ENCODE results near the gene UBE2J2.
"Not testable (repeated sequence)": the region's sequence is repeated elsewhere in the genome, so short reads cannot be mapped to it uniquely, and the experiment has no call there.

Gene UBE2J2

DNA sequence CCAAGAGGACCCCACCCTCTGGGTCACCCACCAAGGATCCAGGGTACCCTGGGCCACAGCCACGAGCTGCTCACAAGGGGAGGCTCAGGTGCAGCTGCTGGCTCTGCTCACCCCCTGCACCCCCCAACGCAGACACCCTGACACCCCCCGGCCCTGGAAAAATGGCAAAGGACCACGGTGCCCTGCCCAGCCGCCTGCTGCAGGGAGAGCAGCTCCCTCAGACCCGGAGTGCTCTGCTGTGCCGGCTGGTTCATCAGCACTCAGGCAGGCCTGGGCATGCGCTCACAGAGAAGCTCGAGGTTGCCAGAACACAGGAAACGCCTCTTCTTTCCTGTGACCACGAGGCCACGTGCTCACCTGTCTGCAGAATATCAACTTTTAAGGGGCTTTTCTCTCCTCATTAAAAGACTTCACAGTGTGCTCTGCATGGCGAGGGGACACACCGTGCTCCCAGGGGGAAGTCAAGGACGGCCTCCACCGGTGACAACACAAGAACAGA is 22.8 kb downstream of the UBE2J2 start:
- Histone ChIP-seq H3K4me1 (ENCODE audit: low read depth, poor library complexity, severe bottlenecking) (no peaks in the 10 kb centered on the region), H3K9ac (no peak overlapping the region), H3K79me2 (ENCODE audit: insufficient read depth, low read depth) (no peaks in the 10 kb centered on the region), H3K27ac (no peak overlapping the region), H3K4me3 (IDR thresholded peaks at IDR 0.05; ENCODE audit: insufficient read depth, low read depth, low read length) (no peak overlapping the region), H4K20me1 (ENCODE audit: insufficient read depth) (no peaks in the 10 kb centered on the region), H3K36me3 (ENCODE audit: insufficient read depth) (no peaks in the 10 kb centered on the region), H3K27me3 (ENCODE audit: insufficient read depth, low read depth) (peaks cover 9% of the 10 kb centered on the region; the same call in 1 of the 2 replicates), H2AFZ (ENCODE audit: low read depth) (no peak overlapping the region), H3K4me2 (no peak overlapping the region)
- TF ChIP-seq, protein P1, sequence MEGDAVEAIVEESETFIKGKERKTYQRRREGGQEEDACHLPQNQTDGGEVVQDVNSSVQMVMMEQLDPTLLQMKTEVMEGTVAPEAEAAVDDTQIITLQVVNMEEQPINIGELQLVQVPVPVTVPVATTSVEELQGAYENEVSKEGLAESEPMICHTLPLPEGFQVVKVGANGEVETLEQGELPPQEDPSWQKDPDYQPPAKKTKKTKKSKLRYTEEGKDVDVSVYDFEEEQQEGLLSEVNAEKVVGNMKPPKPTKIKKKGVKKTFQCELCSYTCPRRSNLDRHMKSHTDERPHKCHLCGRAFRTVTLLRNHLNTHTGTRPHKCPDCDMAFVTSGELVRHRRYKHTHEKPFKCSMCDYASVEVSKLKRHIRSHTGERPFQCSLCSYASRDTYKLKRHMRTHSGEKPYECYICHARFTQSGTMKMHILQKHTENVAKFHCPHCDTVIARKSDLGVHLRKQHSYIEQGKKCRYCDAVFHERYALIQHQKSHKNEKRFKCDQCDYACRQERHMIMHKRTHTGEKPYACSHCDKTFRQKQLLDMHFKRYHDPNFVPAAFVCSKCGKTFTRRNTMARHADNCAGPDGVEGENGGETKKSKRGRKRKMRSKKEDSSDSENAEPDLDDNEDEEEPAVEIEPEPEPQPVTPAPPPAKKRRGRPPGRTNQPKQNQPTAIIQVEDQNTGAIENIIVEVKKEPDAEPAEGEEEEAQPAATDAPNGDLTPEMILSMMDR (conservative IDR thresholded peaks at IDR 0.05; ENCODE audit: low read depth, low read length) = no peak

- H4K20me1 ChIP-seq (ENCODE audit: insufficient read depth); H3K4me3 ChIP-seq (IDR thresholded peaks at IDR 0.05; ENCODE audit: insufficient read depth, low read depth, low read length); H3K4me1 ChIP-seq (ENCODE audit: low read depth, poor library complexity, severe bottlenecking); H3K4me2 ChIP-seq; H3K79me2 ChIP-seq (ENCODE audit: insufficient read depth, low read depth); H3K27ac ChIP-seq; H3K9ac ChIP-seq; H3K36me3 ChIP-seq (ENCODE audit: insufficient read depth); H2AFZ ChIP-seq (ENCODE audit: low read depth): not testable (repeated sequence)
- H3K27me3 ChIP-seq (ENCODE audit: insufficient read depth, low read depth) = peaks cover 23% of the 10 kb centered on the region
Measured at GRCh38 chr1:1248009-1248913, 25.4 kb downstream of the UBE2J2 start.

DNA sequence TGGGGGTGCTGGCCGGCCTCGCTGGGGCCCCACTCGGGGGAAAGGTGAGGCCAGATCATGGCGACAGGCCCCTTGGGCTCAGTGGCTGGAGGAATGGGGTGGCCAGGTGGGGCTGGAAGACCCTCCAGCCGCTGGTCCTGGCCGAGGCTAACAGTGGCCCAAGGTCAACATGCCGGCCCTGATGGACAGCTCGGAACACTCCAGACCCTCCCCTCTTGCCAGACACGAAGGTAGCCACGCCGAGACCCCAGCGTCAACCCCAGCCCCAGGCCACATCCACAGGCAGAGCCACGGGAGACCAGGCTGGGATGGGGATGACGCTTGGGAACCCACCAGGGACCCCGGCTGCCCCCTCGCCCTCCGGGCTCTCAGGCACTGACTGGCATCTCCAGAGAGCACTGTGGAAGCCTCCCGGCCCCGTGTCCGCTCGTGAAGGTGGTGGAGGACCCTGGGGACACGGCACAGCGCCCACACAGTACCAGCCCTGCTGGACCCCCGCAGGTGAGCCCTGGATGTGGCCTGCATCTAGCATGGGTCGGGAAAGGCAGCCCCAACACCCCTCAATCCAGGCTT is 26.2 kb downstream of the UBE2J2 start:
- Histone ChIP-seq H3K79me2 (ENCODE audit: insufficient read depth, low read depth) (no peaks in the 10 kb centered on the region), H4K20me1 (ENCODE audit: insufficient read depth) (no peaks in the 10 kb centered on the region), H3K36me3 (ENCODE audit: insufficient read depth) (no peaks in the 10 kb centered on the region), H3K4me3 (IDR thresholded peaks at IDR 0.05; ENCODE audit: insufficient read depth, low read depth, low read length) (no peak overlapping the region), H3K9ac (no peak overlapping the region), H3K4me1 (ENCODE audit: low read depth, poor library complexity, severe bottlenecking) (no peaks in the 10 kb centered on the region), H2AFZ (ENCODE audit: low read depth) (no peak overlapping the region), H3K27me3 (ENCODE audit: insufficient read depth, low read depth) (peaks cover 29% of the 10 kb centered on the region), H3K4me2 (no peak overlapping the region), H3K27ac (no peak overlapping the region)
- TF ChIP-seq, protein P1 (conservative IDR thresholded peaks at IDR 0.05; ENCODE audit: low read depth, low read length) = no peak

DNA sequence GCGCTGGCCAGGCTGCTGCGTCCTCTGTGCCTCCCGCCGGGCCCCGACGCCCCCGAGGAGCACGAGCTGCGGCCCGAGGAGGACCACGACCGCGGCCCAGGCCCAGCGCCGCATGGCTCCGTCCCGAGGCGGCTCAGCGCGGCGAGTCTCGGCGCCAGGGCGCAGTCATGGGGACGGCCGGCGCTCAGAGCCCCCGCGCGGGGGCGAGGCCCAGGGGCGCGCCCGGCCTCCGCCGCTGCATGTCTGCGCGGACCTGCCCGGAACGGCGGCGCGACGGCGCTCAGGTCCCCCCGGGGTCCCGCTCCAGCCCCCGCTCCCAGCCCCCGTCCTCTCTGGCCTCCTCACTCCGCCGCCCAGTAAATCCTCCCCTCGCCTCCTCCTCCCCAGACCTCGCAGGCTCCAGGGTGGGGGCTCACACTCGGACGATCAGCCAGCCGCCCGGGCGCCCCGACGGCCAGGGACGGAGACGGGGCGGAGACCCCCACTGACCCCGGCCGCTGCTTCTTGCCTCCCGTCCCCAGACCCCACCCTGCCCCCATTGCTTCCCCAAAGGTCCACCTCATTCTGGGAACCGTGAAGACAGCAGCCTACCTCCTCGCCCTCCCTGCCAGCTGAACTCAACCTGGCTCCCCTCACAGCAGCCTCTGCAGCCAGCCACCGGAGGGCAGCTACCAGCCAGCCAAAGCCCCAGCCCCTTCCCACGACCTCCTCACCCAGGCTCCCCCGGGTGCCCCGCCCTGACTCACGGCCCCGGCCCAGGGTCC is 26.9 kb downstream of the UBE2J2 start, which contains the start of gene C1QTNF12:
TSS of gene C1QTNF12 (minus strand) at position 146 of the 764 bp plus-strand sequence. CDS start at position 114, 32 bp downstream.
- no peaks in the 10 kb centered on the region for H3K4me1 ChIP-seq (ENCODE audit: low read depth, poor library complexity, severe bottlenecking)
- no peak within 1 kb of the TSS for H3K4me2 ChIP-seq
- no peaks in the 10 kb centered on the region for H3K36me3 ChIP-seq (ENCODE audit: insufficient read depth)
- no peak within 1 kb of the TSS for H2AFZ ChIP-seq (ENCODE audit: low read depth)
- H4K20me1 ChIP-seq (ENCODE audit: insufficient read depth) = no peaks in the 10 kb centered on the region
- no peak within 1 kb of the TSS for H3K4me3 ChIP-seq (IDR thresholded peaks at IDR 0.05; ENCODE audit: insufficient read depth, low read depth, low read length)
- peaks cover 36% of the 10 kb centered on the region for H3K27me3 ChIP-seq (ENCODE audit: insufficient read depth, low read depth)
- no peak within 1 kb of the TSS for H3K9ac ChIP-seq
- H3K27ac ChIP-seq = no peak within 1 kb of the TSS
- no peaks in the 10 kb centered on the region for H3K79me2 ChIP-seq (ENCODE audit: insufficient read depth, low read depth)
- TF ChIP-seq, protein P1 (conservative IDR thresholded peaks at IDR 0.05; ENCODE audit: low read depth, low read length) = no peak
